HG02610 (cell line): ENCODE measurements around the gene GCNT4.

ENCODE experiments used
- ATAC-seq: cut with Tn5 transposase; IDR thresholded peaks from one replicate; pipeline ENCODE4 v1.9.1; 2021; ENCODE audit warnings: mild to moderate bottlenecking, moderate library complexity; ENCODE audit not compliant: unreplicated experiment

The GCNT4 gene

GRCh38 chr5:75051217-75051751 lies 1.1 kb downstream of the GCNT4 start:
- ATAC-seq = no peak

- no peak for ATAC-seq
These were observed 1.9 kb downstream of the GCNT4 start for GRCh38 chr5:75050415-75050814.

- ATAC-seq = no peak
These were observed 2.7 kb downstream of the GCNT4 start for GRCh38 chr5:75049456-75050351.

- peak; percentile 51 for ATAC-seq
These were observed 3.9 kb downstream of the GCNT4 start for GRCh38 chr5:75048457-75048953.

GRCh38 chr5:75047356-75047755 lies 5.0 kb downstream of the GCNT4 start:
- ATAC-seq = no peak

- no peak for ATAC-seq
These were observed 5.8 kb downstream of the GCNT4 start for GRCh38 chr5:75046366-75047142.

- ATAC-seq = no peak
These were observed 7.3 kb downstream of the GCNT4 start for GRCh38 chr5:75045071-75045470.

GRCh38 chr5:75044406-75044805 lies 8.0 kb downstream of the GCNT4 start:
- no peak for ATAC-seq

GRCh38 chr5:75043633-75044264 lies 8.6 kb downstream of the GCNT4 start:
- ATAC-seq = no peak

GRCh38 chr5:75042522-75042921 lies 9.8 kb downstream of the GCNT4 start:
- no peak for ATAC-seq

GRCh38 chr5:75040973-75041372 lies 11.4 kb downstream of the GCNT4 start:
- no peak for ATAC-seq

GRCh38 chr5:75037106-75037505 lies 15.3 kb downstream of the GCNT4 start:
- no peak for ATAC-seq

GRCh38 chr5:75034137-75034739 lies 18.1 kb downstream of the GCNT4 start:
- no peak for ATAC-seq

- no peak for ATAC-seq
These were observed 21.0 kb downstream of the GCNT4 start for GRCh38 chr5:75031366-75031765.

- ATAC-seq = no peak
These were observed 24.3 kb downstream of the GCNT4 start for GRCh38 chr5:75028090-75028489.

GRCh38 chr5:75023368-75024159 lies 28.8 kb downstream of the GCNT4 start:
- no peak for ATAC-seq

GRCh38 chr5:75021800-75022199 lies 30.6 kb downstream of the GCNT4 start:
- no peak for ATAC-seq

- no peak for ATAC-seq
These were observed 31.1 kb downstream of the GCNT4 start for GRCh38 chr5:75021219-75021618.

GRCh38 chr5:75020016-75020656 lies 32.2 kb downstream of the GCNT4 start:
- no peak for ATAC-seq
